Measurements from ENCODE around the gene SLC24A4. TPM values are rescaled to one million over a fixed set of nuclear protein-coding genes. Genes with fewer than 3 reads are reported as not detected.
A peak's percentile ranks its signal among the peaks of the same experiment; 100 is the strongest.

Gene SLC24A4
- total and polyA plus RNA-seq, 2 experiments from 2014 or later, result 0.46 to 0.50 TPM

DNA sequence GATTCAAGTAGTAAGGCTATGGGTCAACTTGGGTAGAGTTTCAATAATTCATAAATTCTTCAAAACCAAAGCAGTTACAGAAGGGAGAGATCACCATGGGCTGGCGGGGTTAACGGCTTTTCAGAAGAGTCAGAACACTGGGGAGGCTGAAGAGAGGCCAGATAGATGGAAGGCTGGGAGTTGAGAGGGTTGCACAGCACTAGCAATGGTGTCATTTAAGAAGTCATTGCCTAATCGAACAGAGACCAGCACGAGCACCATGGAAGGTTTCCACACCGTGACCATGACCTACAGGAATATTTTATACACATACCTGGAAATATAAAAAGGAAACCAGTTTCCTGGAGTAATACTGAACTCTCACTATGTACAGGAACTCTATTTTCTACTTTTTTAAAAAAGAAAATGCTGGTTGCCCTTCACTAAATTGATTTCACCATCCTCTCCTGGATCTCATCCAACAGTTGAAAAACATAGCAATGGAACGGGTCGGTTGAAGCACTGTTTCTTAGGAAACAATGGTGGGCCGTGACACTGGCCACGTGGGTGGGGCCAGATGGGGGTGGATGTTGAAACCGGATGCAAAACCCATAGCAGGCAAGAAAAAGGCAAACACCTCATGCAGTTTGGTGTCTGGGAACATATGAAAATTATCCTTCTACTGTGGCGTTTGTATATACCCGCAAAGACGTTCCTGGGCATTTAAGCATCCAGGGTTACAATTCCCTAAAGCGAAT is 152.7 kb downstream of the SLC24A4 start:
- H3K9me2 ChIP-seq (replicated peaks; ENCODE audit: insufficient read depth), result no peaks in the 10 kb centered on the region
- TF ChIP-seq, protein P1, sequence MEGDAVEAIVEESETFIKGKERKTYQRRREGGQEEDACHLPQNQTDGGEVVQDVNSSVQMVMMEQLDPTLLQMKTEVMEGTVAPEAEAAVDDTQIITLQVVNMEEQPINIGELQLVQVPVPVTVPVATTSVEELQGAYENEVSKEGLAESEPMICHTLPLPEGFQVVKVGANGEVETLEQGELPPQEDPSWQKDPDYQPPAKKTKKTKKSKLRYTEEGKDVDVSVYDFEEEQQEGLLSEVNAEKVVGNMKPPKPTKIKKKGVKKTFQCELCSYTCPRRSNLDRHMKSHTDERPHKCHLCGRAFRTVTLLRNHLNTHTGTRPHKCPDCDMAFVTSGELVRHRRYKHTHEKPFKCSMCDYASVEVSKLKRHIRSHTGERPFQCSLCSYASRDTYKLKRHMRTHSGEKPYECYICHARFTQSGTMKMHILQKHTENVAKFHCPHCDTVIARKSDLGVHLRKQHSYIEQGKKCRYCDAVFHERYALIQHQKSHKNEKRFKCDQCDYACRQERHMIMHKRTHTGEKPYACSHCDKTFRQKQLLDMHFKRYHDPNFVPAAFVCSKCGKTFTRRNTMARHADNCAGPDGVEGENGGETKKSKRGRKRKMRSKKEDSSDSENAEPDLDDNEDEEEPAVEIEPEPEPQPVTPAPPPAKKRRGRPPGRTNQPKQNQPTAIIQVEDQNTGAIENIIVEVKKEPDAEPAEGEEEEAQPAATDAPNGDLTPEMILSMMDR (IDR thresholded peaks at IDR 0.05; ENCODE audit: poor library complexity), result no peak
- TF ChIP-seq EZH2 (IDR thresholded peaks at IDR 0.05; ENCODE audit: borderline replicate concordance) (no peak), EZH2phosphoT487 (IDR thresholded peaks at IDR 0.05; ENCODE audit: low read depth, severe bottlenecking, unreplicated experiment) (no peak)
- H3K36me3 ChIP-seq (replicated peaks; ENCODE audit: insufficient read depth, low read depth), result no peaks in the 10 kb centered on the region
- H3K9me3 ChIP-seq (ENCODE audit: low read depth), result no peaks in the 10 kb centered on the region
- no peak overlapping the region for H3K27ac ChIP-seq
- no peaks in the 10 kb centered on the region for H3K79me2 ChIP-seq
- H3K4me1 ChIP-seq (ENCODE audit: insufficient read depth), result peaks cover 24% of the 10 kb centered on the region
- no peak overlapping the region for H3K4me3 ChIP-seq
- DNase-seq (ENCODE audit: low spot score), result no peak
- H2AFZ ChIP-seq, result no peak overlapping the region
- H3K27me3 ChIP-seq, result no peaks in the 10 kb centered on the region
- 89% methylated on average over 14 of the region's 14 CpGs for WGBS (ENCODE audit: low lambda C conversion rate, missing lambda C conversion rate)
- no peaks in the 10 kb centered on the region for H4K20me1 ChIP-seq (ENCODE audit: insufficient read depth, poor library complexity, severe bottlenecking)
- no peak overlapping the region for H3K4me2 ChIP-seq

DNA sequence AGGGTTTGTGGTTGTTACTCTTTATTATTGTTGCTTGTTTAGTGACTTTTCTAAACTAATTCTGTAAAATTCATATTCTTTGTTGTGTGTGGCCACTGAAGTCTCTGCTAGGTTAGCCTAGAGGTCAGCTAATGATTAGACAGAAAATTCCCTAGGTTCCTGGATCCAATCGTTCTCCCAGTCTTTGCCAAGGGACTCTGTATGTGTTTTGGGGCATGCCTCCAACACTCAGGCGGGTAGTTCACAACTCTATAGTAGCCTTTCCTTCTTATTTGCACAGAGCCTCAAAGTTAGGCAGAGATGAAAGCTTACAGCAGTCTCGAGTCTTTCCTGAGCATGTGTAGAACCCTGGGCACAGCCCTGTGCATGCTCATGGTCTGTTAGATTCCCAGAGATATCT is 157.9 kb downstream of the SLC24A4 start:
- Histone ChIP-seq H3K27me3 (no peaks in the 10 kb centered on the region), H3K36me3 (replicated peaks; ENCODE audit: insufficient read depth, low read depth) (no peaks in the 10 kb centered on the region), H3K4me1 (ENCODE audit: insufficient read depth) (no peaks in the 10 kb centered on the region), H3K4me3 (no peak overlapping the region), H4K20me1 (ENCODE audit: insufficient read depth, poor library complexity, severe bottlenecking) (no peaks in the 10 kb centered on the region), H3K27ac (no peak overlapping the region), H2AFZ (no peak overlapping the region), H3K4me2 (no peak overlapping the region), H3K9me2 (replicated peaks; ENCODE audit: insufficient read depth) (no peaks in the 10 kb centered on the region), H3K9me3 (ENCODE audit: low read depth) (no peaks in the 10 kb centered on the region), H3K79me2 (no peaks in the 10 kb centered on the region)
- WGBS (ENCODE audit: low lambda C conversion rate, missing lambda C conversion rate), result 77% methylated on average over 3 of the region's 3 CpGs
- DNase-seq (ENCODE audit: low spot score), result no peak
- TF ChIP-seq EZH2 (IDR thresholded peaks at IDR 0.05; ENCODE audit: borderline replicate concordance) (no peak), EZH2phosphoT487 (IDR thresholded peaks at IDR 0.05; ENCODE audit: low read depth, severe bottlenecking, unreplicated experiment) (no peak)
- TF ChIP-seq, protein P1 (IDR thresholded peaks at IDR 0.05; ENCODE audit: poor library complexity), result no peak

DNA sequence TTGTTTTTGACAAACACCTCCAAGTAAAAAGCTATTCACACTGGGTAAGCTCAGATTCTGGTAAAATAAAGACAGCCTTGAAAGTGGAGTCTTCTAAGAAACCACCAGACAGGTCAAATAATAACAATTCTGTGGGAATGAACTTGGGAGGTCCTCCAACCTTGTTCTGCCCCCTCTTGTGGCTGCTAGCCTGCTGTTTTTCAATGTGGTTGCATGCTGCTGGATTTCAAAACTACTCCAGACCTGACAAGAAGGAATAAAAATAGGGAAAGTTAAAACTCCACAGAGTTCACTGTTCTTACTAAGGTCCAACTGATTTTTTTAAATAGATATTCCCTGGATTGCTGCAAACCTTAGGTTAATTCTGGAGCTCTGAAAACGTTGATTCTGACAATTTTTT is 158.4 kb downstream of the SLC24A4 start:
- H4K20me1 ChIP-seq (ENCODE audit: insufficient read depth, poor library complexity, severe bottlenecking), result no peaks in the 10 kb centered on the region

More for the DNA sequence above, 158.4 kb downstream of the SLC24A4 start:
- DNase-seq (ENCODE audit: low spot score), result no peak
- Histone ChIP-seq H3K27me3 (no peaks in the 10 kb centered on the region), H3K27ac (no peak overlapping the region), H3K79me2 (no peaks in the 10 kb centered on the region), H3K4me1 (ENCODE audit: insufficient read depth) (no peaks in the 10 kb centered on the region), H2AFZ (no peak overlapping the region), H3K4me3 (no peak overlapping the region), H3K9me3 (ENCODE audit: low read depth) (no peaks in the 10 kb centered on the region), H3K4me2 (no peak overlapping the region), H3K36me3 (replicated peaks; ENCODE audit: insufficient read depth, low read depth) (no peaks in the 10 kb centered on the region), H3K9me2 (replicated peaks; ENCODE audit: insufficient read depth) (no peaks in the 10 kb centered on the region)
- WGBS (ENCODE audit: low lambda C conversion rate, missing lambda C conversion rate), result 61% methylated on average over 1 of the region's 1 CpG
- TF ChIP-seq, protein P1 (IDR thresholded peaks at IDR 0.05; ENCODE audit: poor library complexity), result peak; percentile 29
- no peak for TF ChIP-seq EZH2phosphoT487 (IDR thresholded peaks at IDR 0.05; ENCODE audit: low read depth, severe bottlenecking, unreplicated experiment)
- TF ChIP-seq EZH2 (IDR thresholded peaks at IDR 0.05; ENCODE audit: borderline replicate concordance), result no peak

All from hepatocyte (in vitro differentiated cells).